Measurements from ENCODE around the gene CTNNBIP1.

The CTNNBIP1 gene

DNA sequence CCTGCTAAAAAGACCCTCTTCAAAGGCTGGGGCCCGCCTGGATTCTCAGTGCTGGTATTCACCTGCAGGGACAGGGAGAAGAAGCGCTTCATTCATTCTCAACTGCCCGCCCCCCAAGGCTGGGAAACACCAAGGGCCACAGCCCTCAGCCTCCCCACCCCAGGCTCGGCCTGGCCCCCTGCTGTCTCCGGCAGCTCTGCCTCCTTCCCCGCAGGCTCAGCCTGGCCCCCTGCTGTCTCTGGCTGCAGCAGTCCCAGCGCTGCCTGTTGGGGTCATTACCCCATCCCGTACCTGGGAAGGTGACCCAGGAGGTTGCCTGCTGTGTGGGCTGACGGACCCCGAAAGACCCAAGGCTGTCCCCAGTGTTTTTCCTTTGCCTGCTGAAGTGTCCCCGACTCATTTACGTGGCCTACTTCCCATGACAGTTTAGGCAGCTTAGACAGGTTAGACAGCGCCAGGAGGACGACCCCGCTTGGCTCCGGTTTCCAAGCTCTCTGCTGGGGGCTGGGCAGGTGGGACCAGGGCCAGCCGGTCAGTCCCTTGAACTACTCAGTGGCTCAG is 63.4 kb downstream of the CTNNBIP1 start:
- TF ChIP-seq MAX (IDR thresholded peaks at IDR 0.05) (no peak), TAF1 (IDR thresholded peaks at IDR 0.05; ENCODE audit: low read depth) (no peak), CREB1 (IDR thresholded peaks at IDR 0.05; ENCODE audit: low read depth) (no peak), REST (IDR thresholded peaks at IDR 0.05; ENCODE audit: low read depth) (no peak), EP300 (IDR thresholded peaks at IDR 0.05; ENCODE audit: borderline replicate concordance) (peak; percentile 35; the same call in 1 of the 2 replicates), NFIC (IDR thresholded peaks at IDR 0.05) (0 out of 2 replicates have a peak, but pooled peaks have one; percentile 17), TEAD4 (IDR thresholded peaks at IDR 0.05) (no peak), TCF12 (IDR thresholded peaks at IDR 0.05; ENCODE audit: low read depth) (0 out of 2 replicates have a peak, but pooled peaks have one; percentile 57), YY1 (IDR thresholded peaks at IDR 0.05; ENCODE audit: low read depth) (no peak), ZBTB7A (IDR thresholded peaks at IDR 0.05; ENCODE audit: low read depth) (peak; percentile 52; the same call in 1 of the 2 replicates)
- TF ChIP-seq, protein P1, sequence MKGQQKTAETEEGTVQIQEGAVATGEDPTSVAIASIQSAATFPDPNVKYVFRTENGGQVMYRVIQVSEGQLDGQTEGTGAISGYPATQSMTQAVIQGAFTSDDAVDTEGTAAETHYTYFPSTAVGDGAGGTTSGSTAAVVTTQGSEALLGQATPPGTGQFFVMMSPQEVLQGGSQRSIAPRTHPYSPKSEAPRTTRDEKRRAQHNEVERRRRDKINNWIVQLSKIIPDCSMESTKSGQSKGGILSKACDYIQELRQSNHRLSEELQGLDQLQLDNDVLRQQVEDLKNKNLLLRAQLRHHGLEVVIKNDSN (IDR thresholded peaks at IDR 0.05) = no peak

GRCh38 chr1:9845914-9846313 is 64.2 kb downstream of the CTNNBIP1 start:
- no peak for TF ChIP-seq FOXM1 (IDR thresholded peaks at IDR 0.05; ENCODE audit: borderline replicate concordance, low read depth)
- no peak for TF ChIP-seq RAD21 (IDR thresholded peaks at IDR 0.05; ENCODE audit: low read depth)
- TF ChIP-seq ZBTB7A (IDR thresholded peaks at IDR 0.05; ENCODE audit: low read depth) = no peak
- TF ChIP-seq NFIC (IDR thresholded peaks at IDR 0.05) = no peak
- TF ChIP-seq YY1 (IDR thresholded peaks at IDR 0.05; ENCODE audit: low read depth) = no peak
- no peak for TF ChIP-seq CEBPB (IDR thresholded peaks at IDR 0.05)
- TF ChIP-seq, protein P1 (IDR thresholded peaks at IDR 0.05) = no peak
- TF ChIP-seq TEAD4 (IDR thresholded peaks at IDR 0.05) = no peak

GRCh38 chr1:9844756-9845155 is 65.3 kb downstream of the CTNNBIP1 start:
- TF ChIP-seq, protein P1 (IDR thresholded peaks at IDR 0.05) = no peak
- TF ChIP-seq ZBTB7A (IDR thresholded peaks at IDR 0.05; ENCODE audit: low read depth) (no peak), CREB1 (IDR thresholded peaks at IDR 0.05; ENCODE audit: low read depth) (no peak), FOXM1 (IDR thresholded peaks at IDR 0.05; ENCODE audit: borderline replicate concordance, low read depth) (no peak), TEAD4 (IDR thresholded peaks at IDR 0.05) (no peak), NFIC (IDR thresholded peaks at IDR 0.05) (no peak), MAX (IDR thresholded peaks at IDR 0.05) (no peak), REST (IDR thresholded peaks at IDR 0.05; ENCODE audit: low read depth) (no peak), RAD21 (IDR thresholded peaks at IDR 0.05; ENCODE audit: low read depth) (no peak), EGR1 (IDR thresholded peaks at IDR 0.05) (no peak), EP300 (IDR thresholded peaks at IDR 0.05; ENCODE audit: borderline replicate concordance) (no peak), CEBPB (IDR thresholded peaks at IDR 0.05) (no peak), YY1 (IDR thresholded peaks at IDR 0.05; ENCODE audit: low read depth) (no peak), TCF12 (IDR thresholded peaks at IDR 0.05; ENCODE audit: low read depth) (no peak), TAF1 (IDR thresholded peaks at IDR 0.05; ENCODE audit: low read depth) (no peak)

DNA sequence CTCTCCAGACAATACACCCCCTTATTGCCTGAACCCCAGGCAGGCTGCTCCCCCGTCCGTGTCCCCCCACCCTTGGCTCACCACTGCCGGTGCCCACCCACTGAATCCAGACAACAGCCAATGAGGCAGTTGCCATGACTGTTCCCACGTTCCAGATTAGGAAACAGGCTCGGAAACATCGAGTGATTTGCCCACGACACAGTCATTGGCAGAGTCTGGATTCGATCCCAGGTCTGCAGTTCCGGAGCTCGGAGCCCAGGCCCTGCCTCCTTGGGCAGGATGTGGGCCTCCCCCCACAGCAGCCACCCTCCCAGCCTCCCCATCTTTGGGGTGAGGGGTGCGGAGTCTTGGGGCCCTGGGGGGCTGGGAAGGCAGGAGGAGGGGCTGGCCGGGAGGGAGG is 66.0 kb downstream of the CTNNBIP1 start:
- no peak for TF ChIP-seq TAF1 (IDR thresholded peaks at IDR 0.05; ENCODE audit: low read depth)
- TF ChIP-seq FOXM1 (IDR thresholded peaks at IDR 0.05; ENCODE audit: borderline replicate concordance, low read depth) = no peak
- TF ChIP-seq TCF12 (IDR thresholded peaks at IDR 0.05; ENCODE audit: low read depth) = no peak
- TF ChIP-seq REST (IDR thresholded peaks at IDR 0.05; ENCODE audit: low read depth) = no peak
